Upper lobe of right lung (tissue), 1 donor: ENCODE measurements around the gene STARD13. TPM values are rescaled to one million over a fixed set of nuclear protein-coding genes. Genes with fewer than 3 reads are reported as not detected.

Experiments used
- ATAC-seq: fragments of 200-7000 bp; cut with Tn5 transposase; one replicate; pipeline ENCODE4 v1.9.1; 2020; ENCODE audit warnings: mild to moderate bottlenecking, moderate library complexity
- DNase-seq: peaks from one replicate; pipeline ENCODE4 v3.0.0-alpha.2; 2020
- H3K27ac ChIP-seq: fragments of 200-600 bp; one replicate; pipeline ENCODE4 v1.8.0; 2022
- H3K27me3 ChIP-seq: fragments of 200-600 bp; one replicate; pipeline ENCODE4 v1.8.0; 2022; ENCODE audit warnings: mild to moderate bottlenecking
- H3K36me3 ChIP-seq: fragments of 200-600 bp; one replicate; pipeline ENCODE4 v1.8.0; 2022
- H3K4me1 ChIP-seq: fragments of 200-600 bp; one replicate; pipeline ENCODE4 v1.8.0; 2022
- H3K4me3 ChIP-seq: fragments of 200-600 bp; one replicate; pipeline ENCODE4 v1.8.0; 2022; ENCODE audit warnings: mild to moderate bottlenecking
- H3K9me3 ChIP-seq: fragments of 200-600 bp; one replicate; pipeline ENCODE4 v1.8.0; 2022
- intact Hi-C: fragments of 100-400 bp; cut with DNase I; formaldehyde crosslinking; loops from one replicate; pipeline ENCODE4 v1.11.0; 2022
- total RNA-seq: library from RNA; stranded (reverse); fragmentation: NEBNext Ultra II Directional; extraction: Animal tissue kit (Norgen Biotek cat#: 25700); gene quantifications from one replicate; pipeline ENCODE4 v1.2.1, GENCODE V29; 2021
- TF ChIP-seq, protein P1 (sequence below): fragments of 200-600 bp; IDR thresholded peaks from one replicate; pipeline ENCODE4 v1.8.0; 2022; ENCODE audit warnings: antibody characterized with exemption
- donor health status: DM: no; HTN: yes; CAD: no; lungs with severe emphysema.

The STARD13 gene
- total RNA-seq, 1 donor from 2014 or later, result 60.4 TPM

DNA sequence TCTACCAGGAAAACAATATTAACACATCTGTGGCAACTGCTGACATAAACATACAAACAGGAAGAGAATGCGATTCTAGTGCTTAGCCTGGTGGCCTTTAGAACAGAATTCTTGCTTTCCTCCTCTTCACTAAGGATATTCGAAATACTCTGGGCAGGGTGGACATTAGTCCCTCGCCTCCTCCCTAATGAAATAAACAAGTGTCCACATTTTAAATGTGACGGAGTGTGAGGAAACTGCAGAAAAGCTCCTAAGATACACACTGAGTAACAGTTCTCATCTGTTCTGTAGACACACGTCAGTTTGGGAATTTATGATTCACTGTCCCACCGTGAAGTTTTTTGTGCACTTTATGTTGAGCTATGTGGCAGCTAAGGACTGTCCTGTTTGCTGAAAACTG lies 639 bp downstream of the STARD13 start:
- DNase-seq (no peak), ATAC-seq (peak; percentile 3)
- Histone ChIP-seq H3K27me3 (no peaks in the 10 kb centered on the region), H3K36me3 (no peaks in the 10 kb centered on the region), H3K9me3 (no peaks in the 10 kb centered on the region), H3K4me1 (peaks cover 27% of the 10 kb centered on the region), H3K4me3 (peak overlapping the region; percentile 71), H3K27ac (peak overlapping the region; percentile 91)
- intact Hi-C loops, result no loop called here
- TF ChIP-seq, protein P1, sequence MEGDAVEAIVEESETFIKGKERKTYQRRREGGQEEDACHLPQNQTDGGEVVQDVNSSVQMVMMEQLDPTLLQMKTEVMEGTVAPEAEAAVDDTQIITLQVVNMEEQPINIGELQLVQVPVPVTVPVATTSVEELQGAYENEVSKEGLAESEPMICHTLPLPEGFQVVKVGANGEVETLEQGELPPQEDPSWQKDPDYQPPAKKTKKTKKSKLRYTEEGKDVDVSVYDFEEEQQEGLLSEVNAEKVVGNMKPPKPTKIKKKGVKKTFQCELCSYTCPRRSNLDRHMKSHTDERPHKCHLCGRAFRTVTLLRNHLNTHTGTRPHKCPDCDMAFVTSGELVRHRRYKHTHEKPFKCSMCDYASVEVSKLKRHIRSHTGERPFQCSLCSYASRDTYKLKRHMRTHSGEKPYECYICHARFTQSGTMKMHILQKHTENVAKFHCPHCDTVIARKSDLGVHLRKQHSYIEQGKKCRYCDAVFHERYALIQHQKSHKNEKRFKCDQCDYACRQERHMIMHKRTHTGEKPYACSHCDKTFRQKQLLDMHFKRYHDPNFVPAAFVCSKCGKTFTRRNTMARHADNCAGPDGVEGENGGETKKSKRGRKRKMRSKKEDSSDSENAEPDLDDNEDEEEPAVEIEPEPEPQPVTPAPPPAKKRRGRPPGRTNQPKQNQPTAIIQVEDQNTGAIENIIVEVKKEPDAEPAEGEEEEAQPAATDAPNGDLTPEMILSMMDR, result no peak

DNA sequence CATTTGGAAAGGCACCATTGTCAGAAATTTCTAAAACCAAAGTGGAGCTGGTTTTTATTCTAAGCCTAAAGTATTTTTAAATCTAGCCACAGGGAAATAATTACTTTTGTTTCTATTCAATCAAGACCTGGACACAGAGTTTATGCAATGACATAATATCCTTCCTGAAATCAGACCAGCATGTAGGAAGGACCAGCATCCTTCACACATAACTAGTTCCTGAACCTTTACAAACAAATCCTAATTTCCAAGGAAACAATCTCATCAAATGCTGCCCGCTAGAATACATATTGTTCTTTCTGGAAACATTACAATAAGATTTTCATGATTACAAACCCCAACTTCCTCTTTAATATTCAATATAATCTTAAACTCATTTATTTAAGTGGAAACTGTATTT lies 1.5 kb downstream of the STARD13 start:
- Histone ChIP-seq H3K9me3 (no peaks in the 10 kb centered on the region), H3K27ac (peak overlapping the region; percentile 91), H3K27me3 (no peaks in the 10 kb centered on the region), H3K36me3 (no peaks in the 10 kb centered on the region), H3K4me1 (peaks cover 36% of the 10 kb centered on the region), H3K4me3 (peak overlapping the region; percentile 71)
- intact Hi-C loops, result no loop called here
- TF ChIP-seq, protein P1, result no peak
- no peak for DNase-seq
- peak; percentile 13 for ATAC-seq

DNA sequence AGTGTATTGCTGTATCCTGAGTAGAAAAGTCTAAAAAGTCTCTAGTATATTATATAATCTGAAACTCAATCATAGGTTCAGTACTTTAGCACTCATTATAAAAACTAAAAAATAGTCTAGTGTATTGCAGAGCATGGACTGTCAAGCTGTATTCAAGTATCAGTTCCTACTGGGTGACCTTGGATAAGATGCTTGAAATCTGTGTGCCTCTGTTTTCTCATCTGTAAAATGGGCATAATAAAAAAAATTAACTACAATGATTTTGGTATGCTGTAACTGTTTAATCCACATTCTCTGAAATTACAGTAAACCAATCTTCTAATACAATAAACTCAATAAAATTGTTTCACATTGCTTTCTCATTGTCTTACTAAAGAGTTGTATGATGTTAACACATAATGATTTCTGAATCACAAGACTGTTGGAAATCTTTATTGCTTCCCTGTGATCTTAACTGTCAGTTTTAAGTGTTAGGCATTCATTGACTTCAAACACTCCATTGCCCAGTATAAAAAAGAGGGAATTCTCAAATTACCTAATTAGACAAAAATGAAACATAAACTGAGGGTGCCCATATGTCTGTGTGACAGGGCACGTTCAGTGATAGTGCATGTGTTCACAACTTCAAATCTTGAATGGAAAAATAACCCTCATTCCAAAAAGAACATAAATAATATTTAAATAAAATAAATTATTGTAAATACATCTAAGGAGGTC lies 2.2 kb downstream of the STARD13 start:
- Histone ChIP-seq H3K4me1 (peaks cover 41% of the 10 kb centered on the region), H3K27ac (peak overlapping the region; percentile 72), H3K9me3 (no peaks in the 10 kb centered on the region), H3K27me3 (no peaks in the 10 kb centered on the region), H3K36me3 (no peaks in the 10 kb centered on the region), H3K4me3 (peak overlapping the region; percentile 71)
- TF ChIP-seq, protein P1, result no peak
- intact Hi-C loops, result no loop called here
- DNase-seq, result no peak
- ATAC-seq, result no peak

DNA sequence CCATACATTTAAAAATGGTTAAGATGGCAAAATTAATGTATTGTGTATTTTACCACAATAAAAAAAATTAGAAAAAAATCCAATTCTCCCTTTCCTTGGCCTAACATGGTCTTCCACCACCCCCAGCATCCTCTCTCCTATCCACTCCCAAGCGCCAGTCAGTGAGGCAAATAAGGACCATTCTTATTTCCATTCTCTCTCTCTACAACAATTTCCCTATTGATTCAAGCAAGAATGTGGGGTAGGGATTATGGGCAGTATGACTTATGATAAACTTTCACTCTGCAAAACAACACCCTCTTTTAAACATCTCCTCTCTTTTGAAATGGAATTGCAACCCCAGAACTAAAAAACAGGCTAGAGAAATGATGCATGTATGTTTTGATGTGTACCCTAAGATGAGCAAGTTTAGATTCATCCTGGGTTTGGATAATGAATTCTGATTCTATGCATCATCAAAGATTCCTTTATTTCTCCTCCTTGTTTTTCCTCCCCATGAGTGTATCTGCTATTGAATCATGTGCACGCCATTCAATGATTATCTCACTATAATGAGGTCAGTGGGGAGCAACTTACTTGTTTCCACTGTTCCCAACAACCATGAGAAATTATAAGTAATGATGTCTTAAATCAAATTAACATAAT lies 3.5 kb downstream of the STARD13 start:
- no peaks in the 10 kb centered on the region for H3K27me3 ChIP-seq
- no peaks in the 10 kb centered on the region for H3K9me3 ChIP-seq
- peaks cover 51% of the 10 kb centered on the region for H3K4me1 ChIP-seq
- no peaks in the 10 kb centered on the region for H3K36me3 ChIP-seq
- H3K27ac ChIP-seq, result no peak overlapping the region
- peak overlapping the region; percentile 71 for H3K4me3 ChIP-seq
- TF ChIP-seq, protein P1, result no peak
- intact Hi-C loops, result no loop called here
- ATAC-seq, result no peak
- no peak for DNase-seq

DNA sequence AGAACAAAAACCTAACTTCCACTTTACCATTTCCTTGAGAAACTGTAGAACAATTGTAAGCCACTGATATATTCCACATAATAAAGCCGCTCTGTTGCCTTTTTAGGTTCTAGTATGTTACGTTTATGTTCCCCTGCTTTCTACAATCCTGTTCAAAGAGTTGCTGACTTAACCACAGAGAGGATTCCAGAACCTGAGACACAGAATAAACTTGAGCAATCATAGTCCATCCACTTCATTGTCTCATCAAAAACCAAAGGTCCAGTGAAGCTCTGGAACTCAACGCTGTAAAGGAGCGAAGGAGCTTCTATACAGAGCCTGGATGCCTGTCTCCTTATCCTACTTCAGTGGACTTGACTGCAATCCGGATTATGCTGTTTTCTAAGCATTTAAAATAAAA lies 4.6 kb downstream of the STARD13 start:
- DNase-seq (no peak), ATAC-seq (no peak)
- Histone ChIP-seq H3K27me3 (no peaks in the 10 kb centered on the region), H3K4me1 (peaks cover 55% of the 10 kb centered on the region), H3K36me3 (no peaks in the 10 kb centered on the region), H3K4me3 (no peak overlapping the region), H3K27ac (no peak overlapping the region), H3K9me3 (no peaks in the 10 kb centered on the region)
- intact Hi-C loops, result no loop called here
- TF ChIP-seq, protein P1, result no peak
